GM18861 (cell line): ENCODE data around the gene C6orf62.
A peak's percentile ranks its signal among the peaks of the same experiment; 100 is the strongest.
"Not testable (repeated sequence)": the region's sequence is repeated elsewhere in the genome, so short reads cannot be mapped to it uniquely, and the experiment has no call there.

Source experiments
- ATAC-seq: cut with Tn5 transposase; IDR thresholded peaks from one replicate; pipeline ENCODE4 v1.9.1; 2021; ENCODE audit not compliant: unreplicated experiment

C6orf62 gene

DNA sequence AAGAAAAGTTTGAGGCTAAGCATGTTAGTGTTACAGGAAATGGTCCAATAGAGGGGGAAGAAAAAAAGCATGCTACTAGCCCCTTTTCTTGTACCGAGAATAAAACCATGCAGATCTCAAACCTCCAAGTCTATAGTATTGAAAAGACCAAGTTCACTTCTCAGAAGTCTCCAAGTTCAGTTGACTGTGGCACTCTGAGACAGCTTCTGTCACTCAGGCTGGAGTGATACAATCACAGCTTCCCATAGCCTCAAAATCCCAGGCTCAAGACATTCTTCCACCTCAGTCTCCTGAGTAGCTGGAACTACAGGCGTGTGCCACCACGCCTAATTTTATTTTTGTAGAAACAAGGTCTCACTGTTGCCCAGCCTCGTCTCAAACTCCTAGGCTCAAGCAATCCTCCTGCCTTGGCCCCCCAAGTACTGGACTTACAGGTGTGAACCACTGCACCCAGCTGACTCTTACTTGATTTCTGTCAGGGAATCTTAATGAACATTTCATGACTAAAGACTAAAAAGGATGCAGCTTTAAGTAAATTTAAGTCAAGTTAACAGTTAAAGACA, 16.2 kb downstream of the C6orf62 start:
- ATAC-seq: no peak

DNA sequence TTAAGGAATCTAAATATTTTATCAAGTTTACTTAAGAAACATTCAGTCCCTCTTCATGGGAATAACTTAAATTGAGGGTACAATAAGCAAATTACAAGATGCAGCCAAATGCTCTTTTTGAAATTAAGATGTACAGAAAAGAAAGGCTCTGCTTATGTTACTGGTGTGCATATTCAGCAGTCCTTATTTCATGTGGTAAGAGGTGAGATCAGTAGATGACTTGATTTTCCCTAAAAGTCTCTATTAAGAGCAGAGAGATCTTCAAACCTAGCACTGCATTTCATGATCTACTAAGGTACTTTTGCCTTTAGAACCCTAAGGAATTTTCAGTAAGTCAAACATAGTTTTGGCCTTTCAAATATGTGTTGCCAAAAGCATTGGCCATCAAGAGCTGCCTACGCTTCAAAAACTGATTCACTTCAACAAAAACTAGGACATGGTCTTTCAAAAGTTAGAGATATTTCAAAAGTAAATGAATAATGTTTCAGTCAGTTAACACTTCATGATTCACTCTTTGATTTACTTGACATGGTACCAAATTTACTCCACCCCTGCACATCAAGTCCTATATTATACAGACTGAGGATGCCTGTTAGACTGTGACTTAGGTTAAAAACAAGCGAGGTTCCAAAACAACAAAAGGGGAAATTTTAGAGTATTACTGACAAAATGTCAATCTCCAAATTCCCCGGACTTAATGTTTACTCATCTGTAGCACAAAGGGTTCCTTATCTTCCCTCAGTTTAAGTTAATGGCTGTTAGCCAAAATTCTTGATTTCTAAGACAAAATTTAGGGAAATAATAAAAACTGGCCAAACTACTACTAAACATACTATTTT, 19.2 kb downstream of the C6orf62 start:
- ATAC-seq: no peak

DNA sequence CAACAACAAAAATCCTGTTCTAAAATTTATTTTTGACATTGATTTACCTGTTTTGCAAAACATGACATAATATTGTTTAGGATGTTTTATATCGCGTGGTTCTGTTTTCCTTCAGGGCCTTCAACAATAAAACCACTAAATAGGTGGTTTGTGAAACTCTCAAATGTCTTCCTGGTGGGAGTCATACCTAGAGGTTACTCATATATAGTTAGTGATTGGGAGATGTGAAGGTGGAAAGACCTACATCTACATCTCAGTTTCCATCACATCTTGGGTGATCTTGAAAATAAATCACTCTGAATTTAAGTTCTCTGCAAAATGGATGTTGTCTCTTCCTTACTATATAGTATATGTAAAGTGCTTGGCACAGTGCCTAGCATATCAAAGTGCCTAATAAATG, 22.9 kb downstream of the C6orf62 start:
- ATAC-seq: no peak

DNA sequence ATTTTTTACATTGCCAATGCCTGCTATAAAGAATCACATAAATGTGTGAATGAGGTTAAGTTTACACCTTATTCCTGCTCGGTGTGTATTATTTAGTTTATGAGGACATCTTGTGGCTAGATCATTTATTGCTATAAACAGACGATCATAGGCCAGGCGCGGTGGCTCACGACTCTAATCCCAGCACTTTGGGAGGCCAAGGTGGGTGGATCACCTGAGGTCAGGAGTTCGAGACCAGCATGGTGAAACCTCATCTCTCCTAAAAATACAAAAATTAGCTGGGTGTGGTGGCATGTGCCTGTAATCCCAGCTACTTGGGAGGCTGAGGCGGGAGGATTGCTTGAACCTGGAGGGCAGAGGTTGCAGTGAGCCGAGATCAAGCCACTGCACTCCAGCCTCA, 23.3 kb downstream of the C6orf62 start:
- ATAC-seq: peak; percentile 54

DNA sequence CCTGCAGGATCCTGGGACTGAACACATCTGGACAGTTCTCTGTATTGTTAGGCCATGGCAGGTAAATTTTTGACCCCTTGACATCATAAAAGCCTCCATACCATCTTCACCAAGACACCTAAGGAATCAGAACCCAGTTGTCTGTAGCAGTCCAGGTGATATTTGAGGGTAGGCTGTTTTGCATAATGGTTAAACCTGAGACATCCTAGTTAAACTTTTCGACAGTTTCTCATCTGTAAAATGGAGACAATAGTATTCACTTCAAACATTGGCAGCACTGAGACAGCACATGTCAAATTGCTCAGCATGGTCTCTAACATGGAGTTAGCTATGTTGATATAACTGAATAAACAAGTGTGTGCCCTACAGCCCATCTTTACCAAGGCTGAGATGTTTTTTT, 24.8 kb downstream of the C6orf62 start:
- peak; percentile 45 for ATAC-seq

DNA sequence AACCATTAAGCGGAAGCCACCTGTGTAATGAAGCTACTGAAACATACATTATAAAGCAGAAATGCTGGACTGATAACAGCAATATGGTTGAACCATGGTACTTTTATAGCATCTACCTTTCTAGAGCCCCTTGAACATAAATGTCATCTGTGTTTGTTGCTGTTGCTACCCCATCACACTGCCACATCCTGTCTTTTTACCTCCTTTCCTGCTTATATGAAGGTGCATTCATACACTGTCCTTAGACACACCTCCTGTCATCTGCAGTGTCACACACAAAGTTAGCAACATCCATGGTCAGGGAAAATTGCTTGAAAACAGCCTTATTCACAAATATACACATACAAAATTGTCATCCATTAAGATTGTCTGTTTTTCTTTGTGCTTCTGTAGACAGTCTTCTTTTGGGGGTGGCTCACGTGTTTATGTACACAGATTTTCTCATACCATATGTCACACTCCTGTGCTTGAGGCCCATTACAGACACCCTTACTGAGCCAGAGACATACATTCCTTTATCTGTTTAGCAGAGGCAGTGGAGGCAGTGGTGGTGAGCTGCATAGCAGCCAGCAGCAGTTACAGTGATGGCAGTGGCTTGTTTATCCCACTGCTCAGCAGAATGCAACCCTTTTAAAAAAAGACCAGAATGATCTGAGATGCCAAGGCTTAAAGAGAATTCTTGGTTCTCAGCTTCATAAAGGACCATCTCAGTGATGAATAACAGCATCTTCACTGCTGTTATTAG, 25.9 kb downstream of the C6orf62 start:
- no peak for ATAC-seq

DNA sequence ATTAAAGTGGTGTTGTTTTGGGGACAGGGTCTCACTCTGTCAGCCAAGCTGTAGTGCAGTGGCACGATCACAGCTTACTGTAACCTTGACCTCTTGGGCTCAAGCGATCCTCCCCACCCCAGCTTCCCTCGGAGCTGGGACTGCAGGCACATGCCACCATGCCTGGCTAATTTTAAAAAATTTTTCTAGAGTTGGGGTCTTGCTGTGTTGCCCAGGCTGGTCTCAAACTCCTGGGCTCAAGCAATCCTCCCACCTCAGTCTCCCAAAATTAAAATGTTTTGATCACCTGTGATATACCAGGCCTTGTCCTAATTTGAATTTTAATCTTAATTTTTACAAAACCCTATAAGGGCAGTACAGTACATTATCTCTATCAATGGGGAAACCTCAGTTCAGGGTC, 26.5 kb downstream of the C6orf62 start:
- no peak for ATAC-seq

DNA sequence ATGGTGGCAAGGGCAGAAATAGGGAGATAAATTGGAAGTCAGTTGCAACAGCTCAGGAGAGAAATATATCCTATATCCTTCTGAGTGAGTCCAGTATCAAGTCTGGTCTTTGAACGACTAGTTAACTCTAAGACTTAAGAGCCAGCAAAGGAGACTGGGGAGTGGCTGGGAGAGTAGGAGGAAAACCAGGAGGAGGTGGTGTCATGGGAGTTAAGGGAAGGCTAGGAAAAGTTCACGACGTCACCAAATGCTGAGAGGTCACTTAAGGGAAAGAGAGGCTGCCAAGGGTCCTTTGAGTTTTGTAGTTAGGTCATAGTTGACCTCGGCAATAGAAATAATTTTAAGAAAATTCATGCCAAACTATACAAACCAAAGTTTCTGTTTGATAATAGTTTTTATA, 27.0 kb downstream of the C6orf62 start:
- no peak for ATAC-seq

DNA sequence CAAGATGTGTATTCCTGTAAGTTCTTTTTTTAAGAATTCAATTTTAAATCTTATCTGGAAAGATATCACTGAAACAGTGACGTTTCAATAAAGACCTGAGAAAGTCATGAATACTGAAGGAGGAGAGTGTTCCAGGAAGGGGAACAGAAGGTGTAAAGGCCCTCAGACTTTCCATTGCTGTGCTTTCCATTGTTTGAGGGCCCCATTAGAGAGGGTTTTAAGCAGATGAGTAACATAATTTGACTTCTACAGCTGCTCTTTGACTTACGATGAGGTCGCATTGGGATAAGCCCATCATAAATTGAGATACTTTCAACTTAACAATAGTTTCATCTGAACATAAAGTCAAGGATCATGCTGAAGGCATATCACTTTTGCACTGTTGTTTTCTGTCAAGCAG, 27.4 kb downstream of the C6orf62 start:
- no peak for ATAC-seq

DNA sequence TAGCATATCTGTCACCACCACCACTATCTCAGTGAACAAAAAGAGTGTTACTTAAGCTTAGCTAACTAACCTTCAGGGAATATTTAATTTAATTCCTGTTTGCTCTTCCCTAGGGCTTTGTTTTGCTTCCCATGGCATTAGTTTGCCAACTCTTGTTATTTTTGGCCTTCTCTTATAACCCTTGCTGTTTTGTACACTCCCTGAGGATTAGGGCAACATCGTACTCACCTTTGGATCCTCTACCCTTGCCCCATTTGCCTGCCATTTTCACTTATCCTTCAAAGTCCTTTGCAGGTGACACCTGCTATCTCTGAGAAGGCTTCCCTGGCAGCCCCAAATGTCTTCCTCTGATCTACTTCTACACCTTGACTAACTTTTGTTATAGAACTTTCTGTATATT, 28.4 kb downstream of the C6orf62 start:
- no peak for ATAC-seq

DNA sequence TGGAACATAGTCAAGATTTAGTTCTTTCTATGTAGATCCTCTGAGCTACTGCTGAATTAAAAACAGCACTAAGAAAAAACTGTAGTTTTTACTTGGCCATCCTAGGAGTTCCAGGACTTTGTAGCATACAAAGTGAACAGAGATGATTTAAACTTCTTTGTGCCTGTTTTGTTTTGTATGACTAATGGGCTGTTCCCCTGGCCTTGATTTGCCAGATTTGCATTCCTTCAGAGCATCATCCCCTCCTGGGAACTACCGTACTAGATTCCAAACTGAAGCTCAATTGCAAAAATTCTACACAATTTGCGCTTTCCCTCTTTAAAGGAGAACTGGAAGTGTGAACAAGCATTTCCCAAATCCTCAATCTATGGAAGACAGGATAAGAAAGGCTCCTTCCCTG, 29.0 kb downstream of the C6orf62 start:
- ATAC-seq: no peak

DNA sequence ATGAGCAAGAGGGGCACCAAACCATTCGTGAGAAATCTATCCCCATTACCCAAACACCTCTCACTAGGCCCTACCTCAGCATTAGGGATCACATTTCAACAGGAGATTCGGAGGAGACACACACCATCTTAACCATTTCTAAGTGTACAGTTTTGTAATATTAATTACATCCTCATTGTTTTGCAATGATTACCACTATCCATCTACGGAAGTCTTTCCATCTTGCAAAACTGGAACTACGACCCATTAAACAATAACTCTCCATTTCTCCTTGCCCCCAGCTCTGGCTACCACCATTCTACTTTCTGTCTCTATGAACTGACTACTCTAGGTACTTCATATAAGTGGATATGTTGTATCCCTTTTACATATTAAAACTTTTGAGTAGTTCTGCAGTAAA, 32.0 kb downstream of the C6orf62 start:
- ATAC-seq: no peak

DNA sequence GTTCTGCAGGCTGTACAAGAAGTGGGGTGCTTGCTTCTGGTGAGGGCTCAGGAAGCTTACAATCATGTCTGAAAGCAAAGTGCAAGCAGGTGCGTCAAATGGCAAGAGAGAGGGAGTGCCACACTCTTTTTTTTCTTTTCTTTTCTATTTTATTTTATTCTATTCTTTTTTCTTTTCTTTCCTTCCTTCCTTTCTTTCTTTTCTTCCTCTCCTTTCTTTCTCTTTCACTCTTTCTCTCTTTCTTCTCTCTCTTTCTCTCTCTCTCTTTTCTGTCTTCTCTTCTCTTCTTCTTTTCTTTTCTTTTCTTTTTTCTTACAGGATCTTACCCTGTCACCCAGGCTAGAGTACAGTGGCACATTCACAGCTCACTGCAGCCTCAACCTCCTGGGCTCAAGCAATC, 32.5 kb downstream of the C6orf62 start:
- ATAC-seq: no peak

DNA sequence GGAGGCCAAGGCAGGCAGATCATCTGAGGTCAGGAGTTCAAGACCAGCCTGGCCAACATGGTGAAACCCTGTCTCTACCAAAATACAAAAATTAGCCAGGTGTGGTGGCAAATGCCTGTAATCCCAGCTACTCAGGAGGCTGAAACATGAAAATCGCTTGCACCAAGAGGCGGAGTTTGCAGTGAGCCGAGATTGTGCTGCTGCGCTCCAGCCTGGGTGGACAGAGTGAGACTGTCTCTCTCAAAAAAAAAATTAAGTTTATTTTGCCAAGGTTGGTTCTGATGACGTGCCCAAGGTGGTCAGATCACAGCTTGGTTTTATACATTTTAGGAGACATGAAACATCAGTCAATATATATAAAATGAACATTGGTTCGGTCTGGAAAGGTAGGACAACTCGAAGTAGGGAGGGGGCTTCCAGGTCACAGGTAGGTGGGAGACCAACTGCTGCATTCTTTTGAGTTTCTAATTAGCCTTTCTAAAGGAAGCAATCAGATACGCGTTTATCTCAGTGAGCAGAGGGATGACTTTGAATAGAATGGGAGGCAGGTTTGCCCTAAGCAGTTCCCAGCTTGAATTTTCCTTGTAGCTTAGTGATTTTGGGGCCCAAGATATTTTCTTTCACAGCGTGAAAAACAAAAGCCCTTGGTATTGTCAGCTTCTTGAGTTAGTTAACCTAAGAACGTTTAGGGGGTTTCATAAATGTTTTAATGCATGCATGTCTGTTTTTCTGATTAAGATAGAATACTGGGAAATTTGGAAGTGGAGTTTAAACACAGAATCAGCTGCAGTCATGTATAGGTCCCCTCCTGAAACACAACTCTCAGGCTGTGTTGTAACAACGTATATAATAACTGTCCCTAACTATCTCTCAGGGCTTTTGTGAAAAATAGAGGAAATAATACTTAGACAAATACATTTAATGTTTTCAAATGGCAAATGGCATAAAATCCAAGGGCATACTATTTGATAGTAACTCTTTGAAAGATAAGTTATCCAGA, 35.4 kb downstream of the C6orf62 start:
- ATAC-seq: no peak

DNA sequence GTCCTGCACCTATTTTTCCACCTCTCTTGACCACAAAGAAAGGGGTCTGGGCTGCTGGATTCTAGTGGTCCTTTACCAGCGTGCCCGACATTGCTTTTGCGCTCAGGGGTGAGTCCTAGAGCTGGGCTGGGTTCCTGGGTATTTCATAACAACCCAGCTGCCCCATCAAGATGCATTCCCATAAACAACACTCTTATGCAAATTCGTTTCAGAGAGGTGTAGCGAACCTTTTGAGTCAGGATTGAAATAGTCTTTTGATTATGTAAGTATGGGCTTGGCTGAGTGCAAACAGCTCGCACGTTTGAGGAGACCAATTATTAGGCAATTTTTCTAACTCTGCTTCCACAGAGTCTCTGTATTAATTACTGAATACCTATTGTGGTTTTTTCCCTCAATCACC, 38.4 kb downstream of the C6orf62 start:
- no peak for ATAC-seq

DNA sequence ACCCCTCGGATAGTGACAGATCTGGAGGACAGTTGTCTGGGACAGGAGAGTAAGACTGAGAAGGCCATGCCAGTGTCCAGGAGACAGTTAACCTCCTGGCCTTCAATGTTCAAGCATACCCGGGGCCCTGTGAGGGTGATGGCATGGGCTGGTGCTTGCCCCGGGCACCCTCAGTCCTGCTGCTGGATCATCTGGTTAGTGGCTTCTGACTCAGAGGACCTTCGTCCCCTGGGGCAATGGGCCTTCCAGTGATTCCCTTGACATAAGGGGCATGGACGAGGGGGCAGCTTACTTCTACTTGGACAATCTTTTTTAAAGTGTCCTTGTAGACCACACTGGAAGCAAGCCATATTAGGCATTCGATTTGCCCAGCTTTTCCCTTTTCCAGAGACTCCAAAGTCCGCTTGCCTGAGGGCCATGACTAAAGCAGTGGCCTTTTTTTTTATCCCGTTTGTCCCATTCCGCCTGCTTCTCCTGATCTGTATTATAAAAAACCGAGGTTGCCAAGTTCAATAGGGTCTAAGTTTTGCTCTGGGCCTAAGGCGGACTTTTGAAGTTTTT, 40.1 kb downstream of the C6orf62 start:
- ATAC-seq: not testable (repeated sequence)

DNA sequence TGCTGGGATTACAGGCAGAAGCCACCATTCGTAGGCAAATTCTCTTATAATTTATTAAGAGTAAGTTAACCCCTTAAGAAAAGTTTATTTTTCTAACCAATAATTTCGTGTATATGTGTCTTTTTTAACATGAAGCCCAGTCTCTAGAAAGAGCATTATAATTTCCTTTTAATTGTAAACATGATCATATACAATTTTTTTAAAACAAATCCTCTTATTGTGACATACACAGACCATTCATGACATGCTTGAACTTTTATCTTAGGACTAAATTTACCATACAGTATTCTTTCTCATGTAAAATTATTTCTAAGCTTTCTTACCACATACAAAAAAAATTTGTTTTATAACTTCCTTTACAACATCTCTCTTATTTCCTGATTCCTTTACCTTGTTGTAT, 45.3 kb downstream of the C6orf62 start:
- no peak for ATAC-seq

DNA sequence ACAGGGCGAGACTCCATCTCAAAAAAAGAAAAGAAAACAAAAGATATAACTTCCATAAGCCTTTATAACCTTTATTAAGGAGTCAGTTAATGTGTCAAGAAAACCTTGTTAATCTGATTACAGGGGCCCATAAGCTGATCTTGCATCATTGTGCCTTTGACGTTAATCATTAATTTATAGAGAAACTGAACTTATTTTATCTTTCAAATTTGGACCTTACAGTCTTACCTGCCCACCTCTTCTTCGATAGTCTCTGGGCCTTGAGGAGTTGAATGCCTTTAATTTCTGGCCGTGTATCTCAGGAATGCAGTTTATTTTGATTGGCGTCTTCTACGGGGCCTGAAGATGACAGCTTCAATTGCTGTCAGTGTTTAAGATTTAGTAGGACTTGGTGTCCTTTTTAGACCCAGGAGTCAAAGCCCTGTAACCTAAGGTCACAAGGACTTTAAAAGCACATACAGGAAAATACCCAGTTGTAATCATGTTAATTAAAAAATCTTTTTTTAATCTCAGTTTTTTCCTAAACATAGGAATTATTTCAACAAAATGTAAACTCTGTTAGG, 46.3 kb downstream of the C6orf62 start:
- ATAC-seq: no peak

DNA sequence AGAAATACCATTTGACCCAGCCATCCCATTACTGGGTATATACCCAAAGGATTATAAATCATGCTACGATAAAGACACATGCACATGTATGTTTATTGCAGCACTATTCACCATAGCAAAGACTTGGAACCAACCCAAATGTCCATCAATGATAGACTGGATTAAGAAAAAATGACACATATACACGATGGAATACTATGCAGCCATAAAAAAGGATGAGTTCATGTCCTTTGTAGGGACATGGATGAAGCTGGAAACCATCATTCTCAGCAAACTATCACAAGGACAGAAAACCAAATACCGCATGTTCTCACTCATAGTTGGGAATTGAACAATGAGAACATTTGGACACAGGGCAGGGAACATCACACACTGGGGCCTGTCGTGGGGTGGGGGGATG, 47.9 kb downstream of the C6orf62 start:
- ATAC-seq: not testable (repeated sequence)

DNA sequence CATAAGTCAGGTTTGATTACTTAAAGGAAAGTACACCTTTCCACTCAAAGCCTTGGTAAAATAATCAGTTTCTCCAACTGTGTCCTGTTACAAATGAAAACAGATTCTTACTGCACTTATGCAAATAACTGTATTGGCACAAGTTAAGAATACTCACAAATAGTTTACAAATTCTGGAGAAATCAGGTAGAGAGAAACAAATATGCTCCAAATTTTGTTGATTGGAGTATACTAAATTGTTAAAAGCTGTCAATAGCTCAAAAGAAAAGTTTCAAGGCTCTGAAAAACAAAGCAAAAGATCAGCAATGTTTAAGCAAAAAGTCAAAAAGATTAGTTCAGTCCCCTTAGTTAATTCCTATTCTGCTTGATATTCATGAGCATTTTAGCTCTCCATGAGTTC, 48.5 kb downstream of the C6orf62 start:
- not testable (repeated sequence) for ATAC-seq
